B cell (primary cell): ENCODE data around the gene THSD4. TPM values are rescaled to one million over a fixed set of nuclear protein-coding genes. Genes with fewer than 3 reads are reported as not detected.

Experiments used
- ATAC-seq: fragments of 200-7000 bp; cut with Tn5 transposase; one replicate; pipeline ENCODE4 v1.10.0; 2021; ENCODE audit warnings: low read depth, mild to moderate bottlenecking, moderate number of reproducible peaks, moderate library complexity
- CTCF ChIA-PET: fragments of 350-600 bp; sonication (Branson Sonifier 250); formaldehyde crosslinking; loops from one replicate; lab custom pipeline; 2021; ENCODE audit warnings: antibody characterized with exemption, inconsistent platforms; lab: Charles Lee
- POLR2A ChIA-PET: fragments of 350-600 bp; sonication (Branson Sonifier 250); formaldehyde crosslinking; loops from one replicate; lab custom pipeline; 2021; ENCODE audit warnings: antibody characterized with exemption; lab: Charles Lee
- DNase-seq: peaks from one replicate; pipeline ENCODE4 v3.0.0; 2013
- H2AFZ ChIP-seq: 2 replicates; pipeline ENCODE4 v1.6.1; 2012; ENCODE audit warnings: mild to moderate bottlenecking, low read depth, low read length; ENCODE audit not compliant: insufficient read depth, poor library complexity, severe bottlenecking
- H3K27ac ChIP-seq, 2 donors: 1 replicate in 1 of 2; 2 replicates in 1 of 2; pipeline ENCODE4 v1.5.1; 2012 to 2013; ENCODE audit warnings: low read length in 2 of 2, mild to moderate bottlenecking in 2 of 2, moderate library complexity in 1 of 2
- H3K27me3 ChIP-seq, 4 experiments: fragments of 200-600 bp in 1 of 4; sonication (generic) in 1 of 4; replicated peaks in 1 of 4; 1 replicate in 2 of 4; 2 replicates in 2 of 4; pipeline versions ENCODE4 v1.6.1 to v1.7.0; 2013 to 2016; ENCODE audit warnings: low read length in 3 of 4, mild to moderate bottlenecking in 2 of 4, mixed read lengths in 1 of 4, moderate library complexity in 1 of 4; ENCODE audit not compliant: insufficient read depth in 4 of 4, control insufficient read depth in 3 of 4; ENCODE audit errors: control extremely low read depth in 1 of 4
- H3K36me3 ChIP-seq, 2 experiments: replicated peaks in 1 of 2; 1 replicate in 1 of 2; 2 replicates in 1 of 2; pipeline versions ENCODE4 v1.6.1 to v1.7.1; 2013; ENCODE audit warnings: low read length in 1 of 2; ENCODE audit not compliant: insufficient read depth in 2 of 2, control insufficient read depth in 1 of 2; ENCODE audit errors: control extremely low read depth in 1 of 2, extremely low read depth in 1 of 2
- H3K4me1 ChIP-seq, 2 donors: fragments of 200-600 bp in 1 of 2; sonication (generic) in 1 of 2; 1 replicate in 1 of 2; 2 replicates in 1 of 2; pipeline versions ENCODE4 v1.5.1 to v1.6.1; 2013 to 2017; ENCODE audit warnings: low read length in 2 of 2; ENCODE audit not compliant: control insufficient read depth in 2 of 2, insufficient read depth in 2 of 2
- H3K4me2 ChIP-seq: replicated peaks from 2 replicates; pipeline ENCODE3; 2012; ENCODE audit warnings: mild to moderate bottlenecking, low read depth, low read length; ENCODE audit not compliant: poor library complexity, severe bottlenecking
- H3K4me3 ChIP-seq, 5 experiments: fragments of 200-600 bp in 1 of 5; sonication (generic) in 1 of 5; 1 replicate in 3 of 5; 2 replicates in 2 of 5; pipeline versions ENCODE4 v1.5.1 to v1.7.0; 2011 to 2016; ENCODE audit warnings: low read length in 4 of 5, mild to moderate bottlenecking in 4 of 5, low read depth in 2 of 5, control low read depth in 1 of 5, moderate library complexity in 1 of 5; ENCODE audit not compliant: insufficient read depth in 1 of 5; ENCODE audit errors: control extremely low read depth in 1 of 5, extremely low read depth in 1 of 5
- H3K79me2 ChIP-seq: fragments of 200-600 bp; sonication (generic); one replicate; pipeline ENCODE4 v1.6.0; 2016; ENCODE audit warnings: low read length; ENCODE audit not compliant: control insufficient read depth, insufficient read depth
- H3K9ac ChIP-seq: fragments of 200-600 bp; sonication (generic); 2 replicates; pipeline ENCODE4 v1.6.1; 2017; ENCODE audit warnings: mild to moderate bottlenecking, low read length, moderate library complexity
- H3K9me3 ChIP-seq, 3 donors: one replicate each; pipeline versions ENCODE4 v1.6.1 to v1.7.1; 2013; ENCODE audit warnings: low read length in 2 of 3; ENCODE audit not compliant: control insufficient read depth in 2 of 3, insufficient read depth in 1 of 3; ENCODE audit errors: control extremely low read depth in 1 of 3
- H4K20me1 ChIP-seq: 2 replicates; pipeline ENCODE4 v1.6.0; 2012; ENCODE audit warnings: mild to moderate bottlenecking, low read length; ENCODE audit not compliant: insufficient read depth, control insufficient read depth, poor library complexity, severe bottlenecking
- H3K27ac Mint-ChIP-seq: one replicate; pipeline ENCODE4 v1.8.0; 2021; ENCODE audit warnings: mixed read lengths
- H3K27me3 Mint-ChIP-seq: one replicate; pipeline ENCODE4 v1.8.0; 2021; ENCODE audit warnings: mixed read lengths
- H3K4me1 Mint-ChIP-seq: one replicate; pipeline ENCODE4 v1.8.0; 2021; ENCODE audit warnings: mixed read lengths
- H3K4me3 Mint-ChIP-seq: one replicate; pipeline ENCODE4 v1.8.0; 2021; ENCODE audit warnings: mixed read lengths
- H3K9me3 Mint-ChIP-seq: one replicate; pipeline ENCODE4 v1.8.0; 2022; ENCODE audit warnings: mixed read lengths; ENCODE audit not compliant: insufficient read depth
- EZH2 ChIP-seq: IDR thresholded peaks from 2 replicates; pipeline ENCODE4 v1.6.1; 2012; ENCODE audit warnings: borderline replicate concordance, low read depth, mild to moderate bottlenecking, moderate library complexity, low read length; ENCODE audit not compliant: insufficient read depth, poor library complexity, severe bottlenecking
- WGBS: methylation state at CpG from one replicate; pipeline ENCODE4 v1.1.5; 2013; ENCODE audit warnings: missing lambda C conversion rate; ENCODE audit not compliant: insufficient coverage; 5-methylcytosine and 5-hydroxymethylcytosine counted together
- intact Hi-C: fragments of 100-400 bp; cut with micrococcal nuclease; formaldehyde crosslinking; loops from one replicate; pipeline ENCODE4 v1.10.0; 2022
- polyA plus RNA-seq: library from polyadenylated mRNA; depleted of rRNA; stranded (reverse); fragments of >200 nt; gene quantifications from 2 replicates; pipeline ENCODE4 v1.2.3, GENCODE V29; 2012
- total RNA-seq, 2 donors: library from RNA; stranded (reverse); fragments of 120-200 nt in 1 of 2; gene quantifications; 1 replicate in 1 of 2; 2 replicates in 1 of 2; pipeline versions ENCODE4 v1.2.3 to v1.2.4, GENCODE V29; 2013 to 2022
- TF ChIP-seq, protein P1 (sequence below): fragments of 200-600 bp; IDR thresholded peaks from one replicate; pipeline ENCODE4 v1.8.0; 2022; ENCODE audit warnings: antibody characterized with exemption, mild to moderate bottlenecking

THSD4 gene
- total and polyA plus RNA-seq, 2 donors (not counting 1 experiment from before 2014, with no cell fraction given): not detected

DNA sequence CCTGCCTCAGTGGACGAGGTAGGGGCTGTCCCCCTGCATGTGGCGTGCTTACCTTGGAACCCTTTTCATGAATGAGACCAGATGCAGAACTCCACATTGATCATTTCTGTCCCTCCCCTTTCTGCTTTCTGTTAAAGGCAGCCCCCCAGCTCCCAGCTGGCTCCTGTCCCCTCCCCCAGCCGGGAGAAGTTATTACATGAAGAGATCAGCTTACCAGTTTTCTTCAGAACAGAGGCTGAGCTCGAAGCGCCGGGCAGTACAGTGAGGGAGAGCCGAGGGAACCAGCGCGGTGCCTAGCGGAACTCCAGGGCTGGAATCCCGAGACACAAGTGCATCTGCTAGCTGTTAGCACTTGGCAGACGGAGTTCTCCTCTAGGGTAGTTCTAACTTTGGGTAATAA, 431.7 kb downstream of the THSD4 start:
- ChIA-PET POLR2A (no interaction called here), CTCF (no interaction called here)
- H3K4me1 Mint-ChIP-seq: no peaks in the 10 kb centered on the region
- Histone ChIP-seq H3K27ac (no peak overlapping the region), H3K9ac (no peak overlapping the region), H3K4me2 (no peak overlapping the region), H4K20me1 (no peaks in the 10 kb centered on the region), H3K79me2 (no peaks in the 10 kb centered on the region), H2AFZ (no peak overlapping the region), H3K36me3 (no peaks in the 10 kb centered on the region), H3K27me3 (no peaks in the 10 kb centered on the region), H3K4me3 (no peak overlapping the region), H3K9me3 (peaks cover 0 to 3% (median 1%) of the 10 kb centered on the region in 3 donors), H3K4me1 (no peaks in the 10 kb centered on the region)
- no peak overlapping the region for H3K27ac Mint-ChIP-seq
- ATAC-seq (no peak), DNase-seq (no peak)
- intact Hi-C loops: no loop called here
- 88% methylated on average over 12 of the region's 12 CpGs for WGBS
- H3K9me3 Mint-ChIP-seq: peaks cover 5% of the 10 kb centered on the region
- H3K4me3 Mint-ChIP-seq: no peak overlapping the region
- TF ChIP-seq EZH2: no peak
- TF ChIP-seq, protein P1, sequence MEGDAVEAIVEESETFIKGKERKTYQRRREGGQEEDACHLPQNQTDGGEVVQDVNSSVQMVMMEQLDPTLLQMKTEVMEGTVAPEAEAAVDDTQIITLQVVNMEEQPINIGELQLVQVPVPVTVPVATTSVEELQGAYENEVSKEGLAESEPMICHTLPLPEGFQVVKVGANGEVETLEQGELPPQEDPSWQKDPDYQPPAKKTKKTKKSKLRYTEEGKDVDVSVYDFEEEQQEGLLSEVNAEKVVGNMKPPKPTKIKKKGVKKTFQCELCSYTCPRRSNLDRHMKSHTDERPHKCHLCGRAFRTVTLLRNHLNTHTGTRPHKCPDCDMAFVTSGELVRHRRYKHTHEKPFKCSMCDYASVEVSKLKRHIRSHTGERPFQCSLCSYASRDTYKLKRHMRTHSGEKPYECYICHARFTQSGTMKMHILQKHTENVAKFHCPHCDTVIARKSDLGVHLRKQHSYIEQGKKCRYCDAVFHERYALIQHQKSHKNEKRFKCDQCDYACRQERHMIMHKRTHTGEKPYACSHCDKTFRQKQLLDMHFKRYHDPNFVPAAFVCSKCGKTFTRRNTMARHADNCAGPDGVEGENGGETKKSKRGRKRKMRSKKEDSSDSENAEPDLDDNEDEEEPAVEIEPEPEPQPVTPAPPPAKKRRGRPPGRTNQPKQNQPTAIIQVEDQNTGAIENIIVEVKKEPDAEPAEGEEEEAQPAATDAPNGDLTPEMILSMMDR: no peak
- H3K27me3 Mint-ChIP-seq: peaks cover 12% of the 10 kb centered on the region

DNA sequence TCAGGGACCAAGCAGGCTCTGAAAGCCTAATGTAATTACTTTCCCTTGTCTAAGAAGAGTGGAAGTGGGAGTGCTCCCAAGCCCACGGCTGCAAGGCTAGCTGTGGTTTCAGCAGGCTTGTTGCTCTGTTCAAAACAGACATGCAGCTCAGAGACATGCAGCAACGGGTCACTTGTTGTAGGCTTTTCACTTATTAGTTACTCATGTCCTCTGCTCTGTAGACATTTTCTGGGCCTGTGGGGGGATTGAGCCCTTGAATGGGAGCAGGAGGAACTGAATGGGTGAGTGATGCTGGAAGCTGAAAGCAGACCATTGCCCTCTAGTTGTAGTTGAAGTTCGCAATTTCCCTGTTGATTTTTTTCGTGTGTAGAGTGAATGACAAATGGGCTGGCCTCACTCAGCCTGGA, 433.1 kb downstream of the THSD4 start:
- Mint-ChIP-seq H3K27ac (no peak overlapping the region), H3K4me1 (no peaks in the 10 kb centered on the region), H3K4me3 (no peak overlapping the region), H3K27me3 (peaks cover 8% of the 10 kb centered on the region), H3K9me3 (peaks cover 3% of the 10 kb centered on the region)
- ATAC-seq (no peak), DNase-seq (no peak)
- WGBS: 54% methylated on average over 4 of the region's 4 CpGs
- Histone ChIP-seq H3K27ac (no peak overlapping the region), H3K9ac (no peak overlapping the region), H3K4me1 (no peaks in the 10 kb centered on the region), H3K36me3 (no peaks in the 10 kb centered on the region), H3K4me2 (no peak overlapping the region), H3K4me3 (no peak overlapping the region), H4K20me1 (no peaks in the 10 kb centered on the region), H3K9me3 (peaks cover 0 to 3% (median 1%) of the 10 kb centered on the region in 3 donors), H3K79me2 (no peaks in the 10 kb centered on the region), H2AFZ (no peak overlapping the region), H3K27me3 (no peaks in the 10 kb centered on the region)
- no peak for TF ChIP-seq EZH2
- TF ChIP-seq, protein P1: no peak
- ChIA-PET POLR2A (no interaction called here), CTCF (no interaction called here)
- intact Hi-C loops: no loop called here
